H9 (cell line): ENCODE data around the gene EPS8L1. TPM values are rescaled to one million over a fixed set of nuclear protein-coding genes. Genes with fewer than 3 reads are reported as not detected.

Source experiments
- DNase-seq: peaks from one replicate; pipeline ENCODE4 v3.0.0-alpha.2; 2017
- H2AFZ ChIP-seq: one replicate; pipeline ENCODE4 v1.6.1; 2013; ENCODE audit warnings: mild to moderate bottlenecking, low read length, control low read depth, moderate library complexity
- H2AK5ac ChIP-seq: 2 replicates; pipeline ENCODE4 v1.6.1; 2013; ENCODE audit warnings: low read length, control low read depth, mixed read lengths; ENCODE audit not compliant: insufficient read length
- H2BK120ac ChIP-seq: one replicate; pipeline ENCODE4 v1.6.1; 2013; ENCODE audit warnings: low read depth, mild to moderate bottlenecking, low read length, control low read depth, inconsistent platforms; ENCODE audit not compliant: poor library complexity, severe bottlenecking
- H2BK12ac ChIP-seq: 2 replicates; pipeline ENCODE4 v1.6.1; 2013; ENCODE audit warnings: low read length, control low read depth, mixed read lengths, low read depth; ENCODE audit not compliant: insufficient read length
- H2BK15ac ChIP-seq: 2 replicates; pipeline ENCODE4 v1.6.1; 2013; ENCODE audit warnings: low read depth, low read length, control low read depth
- H2BK20ac ChIP-seq: one replicate; pipeline ENCODE4 v1.6.1; 2013; ENCODE audit warnings: low read depth, mild to moderate bottlenecking, low read length, control low read depth, inconsistent platforms; ENCODE audit not compliant: poor library complexity, severe bottlenecking
- H2BK5ac ChIP-seq: 2 replicates; pipeline ENCODE4 v1.6.1; 2013; ENCODE audit warnings: low read length, control low read depth, mixed read lengths; ENCODE audit not compliant: insufficient read length
- H3K14ac ChIP-seq: 2 replicates; pipeline ENCODE4 v1.6.1; 2013; ENCODE audit warnings: low read length, control low read depth; ENCODE audit not compliant: insufficient read depth
- H3K18ac ChIP-seq: 2 replicates; pipeline ENCODE4 v1.6.1; 2013; ENCODE audit warnings: low read depth, mild to moderate bottlenecking, mixed read lengths, low read length, control low read depth; ENCODE audit not compliant: insufficient read length
- H3K23ac ChIP-seq: 2 replicates; pipeline ENCODE4 v1.6.1; 2013; ENCODE audit warnings: low read length, control low read depth, mixed read lengths, low read depth; ENCODE audit not compliant: insufficient read length
- H3K23me2 ChIP-seq: 2 replicates; pipeline ENCODE4 v1.6.1; 2013; ENCODE audit warnings: low read depth, mild to moderate bottlenecking, mixed read lengths, low read length, control low read depth; ENCODE audit not compliant: insufficient read length, poor library complexity, severe bottlenecking
- H3K27ac ChIP-seq: 2 replicates; pipeline ENCODE4 v1.5.1; 2013; ENCODE audit warnings: low read length, control low read depth, mixed read lengths, low read depth; ENCODE audit not compliant: insufficient read length
- H3K27me3 ChIP-seq: 2 replicates; pipeline ENCODE4 v1.6.1; 2013; ENCODE audit warnings: low read length, control low read depth, inconsistent platforms; ENCODE audit not compliant: insufficient read depth
- H3K4ac ChIP-seq: 2 replicates; pipeline ENCODE4 v1.6.1; 2013; ENCODE audit warnings: low read depth, mild to moderate bottlenecking, control low read depth, inconsistent platforms, low read length, moderate library complexity
- H3K4me1 ChIP-seq: 2 replicates; pipeline ENCODE4 v1.6.1; 2013; ENCODE audit warnings: low read length, control low read depth, inconsistent platforms; ENCODE audit not compliant: insufficient read depth
- H3K4me2 ChIP-seq: 2 replicates; pipeline ENCODE4 v1.6.1; 2013; ENCODE audit warnings: low read length, control low read depth, mixed read lengths; ENCODE audit not compliant: insufficient read length, insufficient read depth
- H3K56ac ChIP-seq: 2 replicates; pipeline ENCODE4 v1.6.1; 2013; ENCODE audit warnings: low read depth, mild to moderate bottlenecking, mixed read lengths, low read length, control low read depth; ENCODE audit not compliant: insufficient read length
- H3K79me1 ChIP-seq: 2 replicates; pipeline ENCODE4 v1.6.1; 2013; ENCODE audit warnings: low read depth, mild to moderate bottlenecking, moderate library complexity, low read length, control low read depth, inconsistent platforms; ENCODE audit not compliant: insufficient read depth, poor library complexity, severe bottlenecking
- H3K79me2 ChIP-seq: 2 replicates; pipeline ENCODE4 v1.6.1; 2013; ENCODE audit warnings: low read length, control low read depth, inconsistent platforms; ENCODE audit not compliant: insufficient read depth
- H3K9ac ChIP-seq: 2 replicates; pipeline ENCODE4 v1.6.1; 2013; ENCODE audit warnings: low read length, control low read depth, mixed read lengths; ENCODE audit not compliant: insufficient read length; ENCODE audit errors: extremely low read depth
- H3K9me3 ChIP-seq: one replicate; pipeline ENCODE4 v1.6.1; 2013; ENCODE audit warnings: low read depth, low read length, inconsistent platforms; ENCODE audit not compliant: control insufficient read depth
- H3T11ph ChIP-seq: one replicate; pipeline ENCODE4 v1.6.1; 2013; ENCODE audit warnings: mild to moderate bottlenecking, low read length, control low read depth, inconsistent platforms
- H4K20me1 ChIP-seq: one replicate; pipeline ENCODE4 v1.6.1; 2013; ENCODE audit not compliant: control insufficient read depth, insufficient read length, insufficient read depth
- H4K5ac ChIP-seq: 2 replicates; pipeline ENCODE4 v1.6.1; 2013; ENCODE audit warnings: low read depth, mild to moderate bottlenecking, mixed read lengths, low read length, control low read depth; ENCODE audit not compliant: insufficient read length
- H4K8ac ChIP-seq: replicated peaks from 2 replicates; pipeline ENCODE4 v1.6.1; 2013; ENCODE audit warnings: low read length, control low read depth, mixed read lengths, low read depth; ENCODE audit not compliant: insufficient read length
- H4K91ac ChIP-seq: 2 replicates; pipeline ENCODE4 v1.6.1; 2013; ENCODE audit warnings: low read depth, mild to moderate bottlenecking, moderate library complexity, mixed read lengths, low read length, control low read depth; ENCODE audit not compliant: insufficient read length
- H3K27ac Mint-ChIP-seq, 3 experiments: 2 replicates in 2 of 3; 3 replicates in 1 of 3; pipeline ENCODE4 v1.8.0; 2020 to 2021; ENCODE audit warnings: mixed read lengths in 3 of 3, mild to moderate bottlenecking in 1 of 3, moderate library complexity in 1 of 3
- H3K27me3 Mint-ChIP-seq: 2 replicates; pipeline ENCODE4 v1.8.0; 2021; ENCODE audit warnings: low read depth, mild to moderate bottlenecking, moderate library complexity, mixed read lengths
- H3K36me3 Mint-ChIP-seq, 3 experiments: 2 replicates in 2 of 3; 3 replicates in 1 of 3; pipeline ENCODE4 v1.8.0; 2020 to 2021; ENCODE audit warnings: low read depth in 3 of 3, mixed read lengths in 3 of 3; ENCODE audit not compliant: insufficient read depth in 1 of 3
- H3K4me1 Mint-ChIP-seq, 2 experiments: 2 replicates each; pipeline ENCODE4 v1.8.0; 2020; ENCODE audit warnings: mixed read lengths in 2 of 2
- H3K4me3 Mint-ChIP-seq, 2 experiments: 2 replicates in 1 of 2; 3 replicates in 1 of 2; pipeline ENCODE4 v1.8.0; 2020 to 2021; ENCODE audit warnings: mild to moderate bottlenecking in 2 of 2, mixed read lengths in 2 of 2, moderate library complexity in 1 of 2
- H3K9me3 Mint-ChIP-seq, 2 experiments: 2 replicates in 1 of 2; 3 replicates in 1 of 2; pipeline ENCODE4 v1.8.0; 2020; ENCODE audit warnings: mild to moderate bottlenecking in 2 of 2, mixed read lengths in 2 of 2, moderate library complexity in 1 of 2
- WGBS: extraction: QIAGEN DNeasy Blood & Tissue Kit; methylation state at CpG from one replicate; pipeline ENCODE4 v1.1.7; 2013; ENCODE audit warnings: missing lambda C conversion rate, low lambda C conversion rate, mixed read lengths; ENCODE audit not compliant: insufficient read length; ENCODE audit errors: extremely low coverage; 5-methylcytosine and 5-hydroxymethylcytosine counted together
- total RNA-seq: library from RNA; stranded (reverse); gene quantifications from 2 replicates; pipeline ENCODE4 v1.2.1, GENCODE V29; 2021
- TF ChIP-seq, protein P1 (sequence below): fragments of 200-600 bp; sonication (generic); conservative IDR thresholded peaks from 3 replicates; pipeline ENCODE4 v1.8.0; 2021; ENCODE audit warnings: antibody characterized with exemption, mild to moderate bottlenecking

EPS8L1 gene
- total RNA-seq, 1 experiment from 2014 or later = 24.0 TPM

- no peak overlapping the region for H3K4me3 Mint-ChIP-seq
- H3K56ac ChIP-seq = no peak overlapping the region
- no peak overlapping the region for H3K9ac ChIP-seq
- no peak overlapping the region for H3K4ac ChIP-seq
- no peak overlapping the region for H2BK120ac ChIP-seq
- H2AFZ ChIP-seq = no peak overlapping the region
- DNase-seq = no peak
- no peak overlapping the region for H2BK20ac ChIP-seq
- WGBS = no CpG with 5 or more reads among the region's 30 CpGs
- H4K8ac ChIP-seq = no peak overlapping the region
- no peaks in the 10 kb centered on the region for H3K79me1 ChIP-seq
- no peak overlapping the region for H2BK5ac ChIP-seq
- no peaks in the 10 kb centered on the region for H3K27me3 Mint-ChIP-seq
- no peak overlapping the region for H3T11ph ChIP-seq
- H3K9me3 Mint-ChIP-seq = no peaks in the 10 kb centered on the region
- no peak overlapping the region for H2BK15ac ChIP-seq
- H3K4me1 Mint-ChIP-seq = no peaks in the 10 kb centered on the region
- no peaks in the 10 kb centered on the region for H3K79me2 ChIP-seq
- no peaks in the 10 kb centered on the region for H3K27me3 ChIP-seq
- peaks cover 16 to 42% (median 17%) of the 10 kb centered on the region in 3 experiments; a peak in 6 of 7 replicates for H3K36me3 Mint-ChIP-seq
- H2BK12ac ChIP-seq = no peak overlapping the region
- H2AK5ac ChIP-seq = no peak overlapping the region
- TF ChIP-seq, protein P1, sequence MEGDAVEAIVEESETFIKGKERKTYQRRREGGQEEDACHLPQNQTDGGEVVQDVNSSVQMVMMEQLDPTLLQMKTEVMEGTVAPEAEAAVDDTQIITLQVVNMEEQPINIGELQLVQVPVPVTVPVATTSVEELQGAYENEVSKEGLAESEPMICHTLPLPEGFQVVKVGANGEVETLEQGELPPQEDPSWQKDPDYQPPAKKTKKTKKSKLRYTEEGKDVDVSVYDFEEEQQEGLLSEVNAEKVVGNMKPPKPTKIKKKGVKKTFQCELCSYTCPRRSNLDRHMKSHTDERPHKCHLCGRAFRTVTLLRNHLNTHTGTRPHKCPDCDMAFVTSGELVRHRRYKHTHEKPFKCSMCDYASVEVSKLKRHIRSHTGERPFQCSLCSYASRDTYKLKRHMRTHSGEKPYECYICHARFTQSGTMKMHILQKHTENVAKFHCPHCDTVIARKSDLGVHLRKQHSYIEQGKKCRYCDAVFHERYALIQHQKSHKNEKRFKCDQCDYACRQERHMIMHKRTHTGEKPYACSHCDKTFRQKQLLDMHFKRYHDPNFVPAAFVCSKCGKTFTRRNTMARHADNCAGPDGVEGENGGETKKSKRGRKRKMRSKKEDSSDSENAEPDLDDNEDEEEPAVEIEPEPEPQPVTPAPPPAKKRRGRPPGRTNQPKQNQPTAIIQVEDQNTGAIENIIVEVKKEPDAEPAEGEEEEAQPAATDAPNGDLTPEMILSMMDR = no peak
- no peaks in the 10 kb centered on the region for H3K23me2 ChIP-seq
- no peak overlapping the region for H4K91ac ChIP-seq
- no peak overlapping the region for H3K14ac ChIP-seq
- H3K4me1 ChIP-seq = no peaks in the 10 kb centered on the region
- H4K20me1 ChIP-seq = no peaks in the 10 kb centered on the region
- H3K23ac ChIP-seq = no peak overlapping the region
- no peak overlapping the region for H3K27ac ChIP-seq
- H3K18ac ChIP-seq = no peak overlapping the region
- no peak overlapping the region for H3K4me2 ChIP-seq
- no peaks in the 10 kb centered on the region for H3K9me3 ChIP-seq
- no peak overlapping the region for H4K5ac ChIP-seq
- no peak overlapping the region; a peak in 1 of 7 replicates for H3K27ac Mint-ChIP-seq
These were observed 33.9 kb upstream of the EPS8L1 start for GRCh38 chr19:55041627-55042343.
